Liver (tissue), 9 donors: ENCODE data around the gene SCNN1B. TPM values are rescaled to one million over a fixed set of nuclear protein-coding genes. Genes with fewer than 3 reads are reported as not detected.

Experiments
- DNase-seq: peaks from one replicate; pipeline ENCODE4 v3.0.0-alpha.2; 2017; ENCODE audit warnings: low spot score
- H3K27ac ChIP-seq, 2 donors: one replicate each; pipeline ENCODE4 v1.7.0; 2013; ENCODE audit warnings: inconsistent platforms in 2 of 2, low read length in 2 of 2, control low read depth in 1 of 2, low read depth in 1 of 2, mild to moderate bottlenecking in 1 of 2
- H3K27me3 ChIP-seq, 4 donors: one replicate each; pipeline versions ENCODE4 v1.6.1 to v1.7.0; 2013; ENCODE audit warnings: low read length in 3 of 4, inconsistent platforms in 1 of 4, mild to moderate bottlenecking in 1 of 4, moderate library complexity in 1 of 4; ENCODE audit not compliant: control insufficient read depth in 4 of 4, insufficient read depth in 4 of 4
- H3K36me3 ChIP-seq, 4 donors: one replicate each; pipeline versions ENCODE4 v1.6.1 to v1.7.0; 2013; ENCODE audit warnings: low read length in 3 of 4, mild to moderate bottlenecking in 3 of 4, low read depth in 1 of 4, moderate library complexity in 1 of 4; ENCODE audit not compliant: control insufficient read depth in 4 of 4, insufficient read depth in 3 of 4
- H3K4me1 ChIP-seq, 4 donors: one replicate each; pipeline versions ENCODE4 v1.6.1 to v1.7.0; 2013; ENCODE audit warnings: low read length in 3 of 4, mild to moderate bottlenecking in 3 of 4, moderate library complexity in 1 of 4; ENCODE audit not compliant: control insufficient read depth in 4 of 4, insufficient read depth in 4 of 4
- H3K4me3 ChIP-seq, 3 donors: one replicate each; pipeline versions ENCODE4 v1.6.1 to v1.7.0; 2013; ENCODE audit warnings: low read length in 3 of 3, control low read depth in 1 of 3, low read depth in 1 of 3, mild to moderate bottlenecking in 1 of 3
- H3K9ac ChIP-seq, 2 donors: one replicate each; pipeline ENCODE4 v1.7.0; 2013; ENCODE audit warnings: low read length in 2 of 2, mild to moderate bottlenecking in 2 of 2, moderate library complexity in 2 of 2, control low read depth in 1 of 2, low read depth in 1 of 2
- H3K9me3 ChIP-seq, 4 donors: one replicate each; pipeline versions ENCODE4 v1.6.1 to v1.7.0; 2013; ENCODE audit warnings: low read length in 3 of 4; ENCODE audit not compliant: control insufficient read depth in 4 of 4
- EGR1 ChIP-seq, 2 donors: IDR thresholded peaks; 2 replicates each; pipeline ENCODE4 v1.6.1; 2016 to 2018; ENCODE audit warnings: antibody characterized with exemption in 2 of 2, low read depth in 2 of 2
- FOXA1 ChIP-seq: IDR thresholded peaks from 2 replicates; pipeline ENCODE4 v1.6.1; 2016; ENCODE audit warnings: antibody characterized with exemption
- FOXA2 ChIP-seq: IDR thresholded peaks from 2 replicates; pipeline ENCODE4 v1.6.1; 2016; ENCODE audit warnings: antibody characterized with exemption
- HNF4A ChIP-seq, 2 donors: conservative IDR thresholded peaks; 2 replicates each; pipeline ENCODE4 v1.6.1; 2016; ENCODE audit warnings: antibody characterized with exemption in 2 of 2, mild to moderate bottlenecking in 2 of 2
- HNF4G ChIP-seq: IDR thresholded peaks from 2 replicates; pipeline ENCODE4 v1.6.1; 2016; ENCODE audit warnings: antibody characterized with exemption
- JUND ChIP-seq, 2 donors: IDR thresholded peaks; 2 replicates each; pipeline ENCODE4 v1.6.1; 2016; ENCODE audit warnings: antibody characterized with exemption in 2 of 2
- MAX ChIP-seq: IDR thresholded peaks from 2 replicates; pipeline ENCODE4 v1.6.1; 2016; ENCODE audit warnings: antibody characterized with exemption
- RAD21 ChIP-seq, 2 donors: IDR thresholded peaks; 2 replicates each; pipeline ENCODE4 v1.6.1; 2016; ENCODE audit warnings: antibody characterized with exemption in 2 of 2, mild to moderate bottlenecking in 2 of 2
- SP1 ChIP-seq: IDR thresholded peaks from 2 replicates; pipeline ENCODE4 v1.6.1; 2018; ENCODE audit warnings: antibody characterized with exemption, mild to moderate bottlenecking
- TAF1 ChIP-seq: conservative IDR thresholded peaks from 2 replicates; pipeline ENCODE4 v1.6.1; 2016; ENCODE audit warnings: antibody characterized with exemption, mild to moderate bottlenecking
- YY1 ChIP-seq: IDR thresholded peaks from 2 replicates; pipeline ENCODE4 v1.6.1; 2016; ENCODE audit warnings: antibody characterized with exemption, mild to moderate bottlenecking
- ZBTB33 ChIP-seq: IDR thresholded peaks from 2 replicates; pipeline ENCODE4 v1.6.1; 2016; ENCODE audit warnings: antibody characterized with exemption
- WGBS: extraction: QIAGEN DNeasy Blood & Tissue Kit; methylation state at CpG from one replicate; pipeline ENCODE4 v1.1.7; 2013; 5-methylcytosine and 5-hydroxymethylcytosine counted together
- polyA plus RNA-seq, 2 donors: library from polyadenylated mRNA; stranded (reverse) in 1 of 2; unstranded in 1 of 2; fragments of 200-250 nt in 1 of 2; fragments of >200 nt in 1 of 2; fragmentation: Nextera tagmentation in 1 of 2; extraction: Ambion mirVana in 1 of 2; gene quantifications; one replicate each; pipeline versions ENCODE4 v1.2.1 to v1.2.3, GENCODE V29; 2013 to 2015
- total RNA-seq, 2 donors: library from RNA; depleted of rRNA; stranded (reverse); fragments of >200 nt; gene quantifications; one replicate each; pipeline ENCODE4 v1.2.3, GENCODE V29; 2014
- TF ChIP-seq, protein P1 (sequence below): IDR thresholded peaks from 2 replicates; pipeline ENCODE4 v1.6.1; 2016; ENCODE audit warnings: antibody characterized with exemption, mild to moderate bottlenecking
- TF ChIP-seq, protein P2 (sequence below): IDR thresholded peaks from 2 replicates; pipeline ENCODE4 v1.6.1; 2016; ENCODE audit warnings: antibody characterized with exemption
- TF ChIP-seq, protein P3 (sequence below): fragments of 150-350 bp; IDR thresholded peaks from 2 replicates; pipeline ENCODE4 v1.5.1; 2017; ENCODE audit warnings: improper control_type of control experiment, low read depth, low read length; ENCODE audit not compliant: missing input control
- donor health status: healthy.
- donor health status: healthy.
- donor health status: healthy.
- donor health status: healthy.
- donor health status: healthy.

Gene SCNN1B
- total and polyA plus RNA-seq, 4 donors, result 0.08 to 0.17 (median 0.14) TPM; not detected in 1

DNA sequence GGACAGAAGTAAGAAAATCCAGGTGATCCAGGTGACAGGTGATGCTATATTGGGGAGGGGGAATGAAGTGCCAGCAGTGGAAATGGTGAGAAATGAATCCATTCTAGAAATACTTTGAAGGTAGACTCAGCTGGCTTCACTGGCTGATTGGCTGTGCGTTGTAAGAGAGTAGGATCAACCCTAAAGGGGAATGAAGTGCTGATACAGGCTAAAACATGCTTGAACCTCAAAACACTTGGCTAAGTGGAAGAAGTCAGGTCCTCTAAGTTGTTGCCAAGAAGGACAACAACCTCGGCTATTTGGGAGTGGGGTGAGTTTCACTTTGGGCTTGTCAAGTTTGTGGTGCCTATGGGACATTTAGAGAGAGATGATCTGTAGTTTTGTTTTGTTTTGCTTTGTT lies 24.1 kb upstream of the SCNN1B start (continued):
- TF ChIP-seq, protein P1, sequence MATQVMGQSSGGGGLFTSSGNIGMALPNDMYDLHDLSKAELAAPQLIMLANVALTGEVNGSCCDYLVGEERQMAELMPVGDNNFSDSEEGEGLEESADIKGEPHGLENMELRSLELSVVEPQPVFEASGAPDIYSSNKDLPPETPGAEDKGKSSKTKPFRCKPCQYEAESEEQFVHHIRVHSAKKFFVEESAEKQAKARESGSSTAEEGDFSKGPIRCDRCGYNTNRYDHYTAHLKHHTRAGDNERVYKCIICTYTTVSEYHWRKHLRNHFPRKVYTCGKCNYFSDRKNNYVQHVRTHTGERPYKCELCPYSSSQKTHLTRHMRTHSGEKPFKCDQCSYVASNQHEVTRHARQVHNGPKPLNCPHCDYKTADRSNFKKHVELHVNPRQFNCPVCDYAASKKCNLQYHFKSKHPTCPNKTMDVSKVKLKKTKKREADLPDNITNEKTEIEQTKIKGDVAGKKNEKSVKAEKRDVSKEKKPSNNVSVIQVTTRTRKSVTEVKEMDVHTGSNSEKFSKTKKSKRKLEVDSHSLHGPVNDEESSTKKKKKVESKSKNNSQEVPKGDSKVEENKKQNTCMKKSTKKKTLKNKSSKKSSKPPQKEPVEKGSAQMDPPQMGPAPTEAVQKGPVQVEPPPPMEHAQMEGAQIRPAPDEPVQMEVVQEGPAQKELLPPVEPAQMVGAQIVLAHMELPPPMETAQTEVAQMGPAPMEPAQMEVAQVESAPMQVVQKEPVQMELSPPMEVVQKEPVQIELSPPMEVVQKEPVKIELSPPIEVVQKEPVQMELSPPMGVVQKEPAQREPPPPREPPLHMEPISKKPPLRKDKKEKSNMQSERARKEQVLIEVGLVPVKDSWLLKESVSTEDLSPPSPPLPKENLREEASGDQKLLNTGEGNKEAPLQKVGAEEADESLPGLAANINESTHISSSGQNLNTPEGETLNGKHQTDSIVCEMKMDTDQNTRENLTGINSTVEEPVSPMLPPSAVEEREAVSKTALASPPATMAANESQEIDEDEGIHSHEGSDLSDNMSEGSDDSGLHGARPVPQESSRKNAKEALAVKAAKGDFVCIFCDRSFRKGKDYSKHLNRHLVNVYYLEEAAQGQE, result no peak
- TF ChIP-seq MAX, result no peak

- TF ChIP-seq TAF1, result no peak
- TF ChIP-seq MAX, result no peak
- TF ChIP-seq FOXA1, result no peak
- TF ChIP-seq EGR1 (IDR thresholded peaks at IDR 0.05; ENCODE audit: low read depth in 2 of 2), result no peak
- TF ChIP-seq, protein P2, sequence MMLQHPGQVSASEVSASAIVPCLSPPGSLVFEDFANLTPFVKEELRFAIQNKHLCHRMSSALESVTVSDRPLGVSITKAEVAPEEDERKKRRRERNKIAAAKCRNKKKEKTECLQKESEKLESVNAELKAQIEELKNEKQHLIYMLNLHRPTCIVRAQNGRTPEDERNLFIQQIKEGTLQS, result no peak
- TF ChIP-seq RAD21 (IDR thresholded peaks at IDR 0.05), result no peak
- H3K27me3 ChIP-seq, result peaks cover 0 to 7% (median 0%) of the 10 kb centered on the region in 4 donors
- H3K27ac ChIP-seq, result no peak overlapping the region
- no peak overlapping the region for H3K9ac ChIP-seq
- no peaks in the 10 kb centered on the region for H3K36me3 ChIP-seq
- 34% methylated on average over 9 of the region's 9 CpGs for WGBS
- DNase-seq, result no peak
- no peaks in the 10 kb centered on the region for H3K9me3 ChIP-seq
- no peaks in the 10 kb centered on the region for H3K4me1 ChIP-seq
- H3K4me3 ChIP-seq, result no peak overlapping the region
Measured at GRCh38 chr16:23279721-23280153, 22.4 kb upstream of the SCNN1B start.

- H3K9ac ChIP-seq, result no peak overlapping the region
- no peaks in the 10 kb centered on the region for H3K9me3 ChIP-seq
- no peaks in the 10 kb centered on the region for H3K4me1 ChIP-seq
- no peaks in the 10 kb centered on the region for H3K36me3 ChIP-seq
- no peak overlapping the region for H3K4me3 ChIP-seq
- WGBS, result 62% methylated on average over 6 of the region's 6 CpGs
- no peak overlapping the region for H3K27ac ChIP-seq
- TF ChIP-seq RAD21 (IDR thresholded peaks at IDR 0.05) (no peak), FOXA2 (no peak), YY1 (no peak), ZBTB33 (no peak), HNF4A (conservative IDR thresholded peaks at IDR 0.05) (no peak), SP1 (no peak), TAF1 (no peak), MAX (no peak), JUND (IDR thresholded peaks at IDR 0.05) (no peak), HNF4G (no peak)
- TF ChIP-seq, protein P2, result no peak
- TF ChIP-seq, protein P3, sequence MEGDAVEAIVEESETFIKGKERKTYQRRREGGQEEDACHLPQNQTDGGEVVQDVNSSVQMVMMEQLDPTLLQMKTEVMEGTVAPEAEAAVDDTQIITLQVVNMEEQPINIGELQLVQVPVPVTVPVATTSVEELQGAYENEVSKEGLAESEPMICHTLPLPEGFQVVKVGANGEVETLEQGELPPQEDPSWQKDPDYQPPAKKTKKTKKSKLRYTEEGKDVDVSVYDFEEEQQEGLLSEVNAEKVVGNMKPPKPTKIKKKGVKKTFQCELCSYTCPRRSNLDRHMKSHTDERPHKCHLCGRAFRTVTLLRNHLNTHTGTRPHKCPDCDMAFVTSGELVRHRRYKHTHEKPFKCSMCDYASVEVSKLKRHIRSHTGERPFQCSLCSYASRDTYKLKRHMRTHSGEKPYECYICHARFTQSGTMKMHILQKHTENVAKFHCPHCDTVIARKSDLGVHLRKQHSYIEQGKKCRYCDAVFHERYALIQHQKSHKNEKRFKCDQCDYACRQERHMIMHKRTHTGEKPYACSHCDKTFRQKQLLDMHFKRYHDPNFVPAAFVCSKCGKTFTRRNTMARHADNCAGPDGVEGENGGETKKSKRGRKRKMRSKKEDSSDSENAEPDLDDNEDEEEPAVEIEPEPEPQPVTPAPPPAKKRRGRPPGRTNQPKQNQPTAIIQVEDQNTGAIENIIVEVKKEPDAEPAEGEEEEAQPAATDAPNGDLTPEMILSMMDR, result no peak
- H3K27me3 ChIP-seq, result peaks cover 0 to 7% (median 0%) of the 10 kb centered on the region in 4 donors
- no peak for DNase-seq
Measured at GRCh38 chr16:23280483-23280967, 21.6 kb upstream of the SCNN1B start.
